Chondrocyte (in vitro differentiated cells): ENCODE data around the gene GTF2F2. TPM values are rescaled to one million over a fixed set of nuclear protein-coding genes. Genes with fewer than 3 reads are reported as not detected.
A peak's percentile ranks its signal among the peaks of the same experiment; 100 is the strongest.

Experiments used
- DNase-seq: peaks from one replicate; pipeline ENCODE4 v3.0.0; 2021; ENCODE audit warnings: mixed read lengths, low spot score
- H3K27ac Mint-ChIP-seq: one replicate; pipeline ENCODE4 v1.8.0; 2021; ENCODE audit warnings: mild to moderate bottlenecking, moderate library complexity, mixed read lengths; ENCODE audit not compliant: unreplicated experiment
- H3K27me3 Mint-ChIP-seq: 2 replicates; pipeline ENCODE4 v1.8.0; 2021; ENCODE audit warnings: low read depth, mixed read lengths
- H3K36me3 Mint-ChIP-seq: 2 replicates; pipeline ENCODE4 v1.8.0; 2021; ENCODE audit warnings: low read depth, mixed read lengths
- H3K4me1 Mint-ChIP-seq: 2 replicates; pipeline ENCODE4 v1.8.0; 2021; ENCODE audit warnings: low read depth, mild to moderate bottlenecking, mixed read lengths
- H3K4me3 Mint-ChIP-seq: one replicate; pipeline ENCODE4 v1.8.0; 2021; ENCODE audit warnings: mild to moderate bottlenecking, moderate library complexity, mixed read lengths; ENCODE audit not compliant: unreplicated experiment
- H3K9me3 Mint-ChIP-seq: 2 replicates; pipeline ENCODE4 v1.8.0; 2021; ENCODE audit warnings: low read depth, mixed read lengths
- CTCF ChIP-seq: fragments of 200-600 bp; sonication (generic); IDR thresholded peaks from 2 replicates; pipeline ENCODE4 v1.5.0; 2021; ENCODE audit warnings: antibody characterized with exemption, mild to moderate bottlenecking, moderate library complexity
- total RNA-seq: library from RNA; stranded (reverse); gene quantifications from 3 replicates; pipeline ENCODE4 v1.2.1, GENCODE V29; 2021

The GTF2F2 gene
- total RNA-seq, 1 donor from 2014 or later = 15.6 TPM

- peaks cover 23% of the 10 kb centered on the region for H3K4me1 Mint-ChIP-seq
- DNase-seq = no peak
- no peaks in the 10 kb centered on the region for H3K9me3 Mint-ChIP-seq
- no peak overlapping the region for H3K4me3 Mint-ChIP-seq
- H3K36me3 Mint-ChIP-seq = peaks cover 6% of the 10 kb centered on the region
- peak overlapping the region; percentile 6 for H3K27ac Mint-ChIP-seq
- TF ChIP-seq CTCF = no peak
- H3K27me3 Mint-ChIP-seq = no peaks in the 10 kb centered on the region
These were observed 137.5 kb downstream of the GTF2F2 start for GRCh38 chr13:45257638-45258333.

GRCh38 chr13:45258334-45258675 lies 138.0 kb downstream of the GTF2F2 start:
- Mint-ChIP-seq H3K9me3 (no peaks in the 10 kb centered on the region), H3K27me3 (no peaks in the 10 kb centered on the region), H3K27ac (peak overlapping the region; percentile 6), H3K4me1 (peaks cover 23% of the 10 kb centered on the region), H3K4me3 (no peak overlapping the region), H3K36me3 (peaks cover 6% of the 10 kb centered on the region)
- DNase-seq = no peak
- TF ChIP-seq CTCF = no peak

GRCh38 chr13:45267215-45267614 lies 146.9 kb downstream of the GTF2F2 start:
- no peak overlapping the region for H3K4me3 Mint-ChIP-seq
- no peak for DNase-seq
- H3K36me3 Mint-ChIP-seq = no peaks in the 10 kb centered on the region
- no peaks in the 10 kb centered on the region for H3K4me1 Mint-ChIP-seq
- TF ChIP-seq CTCF = no peak
- no peak overlapping the region for H3K27ac Mint-ChIP-seq
- H3K9me3 Mint-ChIP-seq = no peaks in the 10 kb centered on the region
- H3K27me3 Mint-ChIP-seq = no peaks in the 10 kb centered on the region

GRCh38 chr13:45269204-45269603 lies 148.9 kb downstream of the GTF2F2 start:
- no peaks in the 10 kb centered on the region for H3K27me3 Mint-ChIP-seq
- no peaks in the 10 kb centered on the region for H3K36me3 Mint-ChIP-seq
- H3K9me3 Mint-ChIP-seq = no peaks in the 10 kb centered on the region
- no peak overlapping the region for H3K27ac Mint-ChIP-seq
- H3K4me1 Mint-ChIP-seq = no peaks in the 10 kb centered on the region
- no peak for DNase-seq
- no peak for TF ChIP-seq CTCF
- no peak overlapping the region for H3K4me3 Mint-ChIP-seq

- Mint-ChIP-seq H3K27ac (no peak overlapping the region), H3K4me1 (peaks cover 19% of the 10 kb centered on the region), H3K9me3 (peaks cover 6% of the 10 kb centered on the region), H3K36me3 (peaks cover 12% of the 10 kb centered on the region), H3K27me3 (no peaks in the 10 kb centered on the region), H3K4me3 (no peak overlapping the region)
- DNase-seq = no peak
- no peak for TF ChIP-seq CTCF
These were observed 156.6 kb downstream of the GTF2F2 start for GRCh38 chr13:45276913-45277312.
